Spleen (tissue), 11 donors: ENCODE results near the gene FAAP100. TPM values are rescaled to one million over a fixed set of nuclear protein-coding genes. Genes with fewer than 3 reads are reported as not detected.

Source experiments
- DNase-seq: peaks from one replicate; pipeline ENCODE4 v3.0.0-alpha.2; 2020
- H3K27ac ChIP-seq, 8 donors: fragments of 200-600 bp; sonication (generic) in 7 of 8; 1 replicate in 4 of 8; 2 replicates in 4 of 8; pipeline versions ENCODE4 v1.5.0 to v1.8.0; 2016 to 2021; ENCODE audit warnings: inconsistent platforms in 4 of 8, mild to moderate bottlenecking in 4 of 8, moderate library complexity in 1 of 8
- H3K27me3 ChIP-seq, 7 donors: fragments of 200-600 bp; sonication (generic) in 6 of 7; replicated peaks in 1 of 7; 1 replicate in 4 of 7; 2 replicates in 3 of 7; pipeline versions ENCODE4 v1.5.0 to v1.8.0; 2016 to 2021; ENCODE audit warnings: inconsistent platforms in 3 of 7, mild to moderate bottlenecking in 1 of 7
- H3K36me3 ChIP-seq, 6 donors: fragments of 200-600 bp; sonication (generic) in 5 of 6; 1 replicate in 4 of 6; 2 replicates in 2 of 6; pipeline versions ENCODE4 v1.5.0 to v1.8.0; 2016 to 2021; ENCODE audit warnings: inconsistent platforms in 2 of 6
- H3K4me1 ChIP-seq, 6 donors: fragments of 200-600 bp; sonication (generic) in 5 of 6; 1 replicate in 3 of 6; 2 replicates in 3 of 6; pipeline versions ENCODE4 v1.5.0 to v1.8.0; 2016 to 2021; ENCODE audit warnings: inconsistent platforms in 3 of 6
- H3K4me3 ChIP-seq, 8 donors: fragments of 200-600 bp; sonication (generic) in 7 of 8; 1 replicate in 4 of 8; 2 replicates in 4 of 8; pipeline versions ENCODE4 v1.5.0 to v1.8.0; 2016 to 2021; ENCODE audit warnings: inconsistent platforms in 4 of 8, mild to moderate bottlenecking in 4 of 8, moderate library complexity in 2 of 8
- H3K9me3 ChIP-seq, 8 donors: fragments of 200-600 bp; sonication (generic) in 7 of 8; 1 replicate in 4 of 8; 2 replicates in 4 of 8; pipeline versions ENCODE4 v1.5.0 to v1.8.0; 2016 to 2021; ENCODE audit warnings: inconsistent platforms in 4 of 8
- CTCF ChIP-seq, 11 experiments: fragments of 200-600 bp in 7 of 11; fragments of 450-650 bp in 4 of 11; sonication (generic) in 4 of 11; IDR thresholded peaks in 8 of 11; conservative IDR thresholded peaks in 3 of 11; 1 replicate in 7 of 11; 2 replicates in 4 of 11; pipeline versions ENCODE4 v1.4.0 to v1.8.0; 2016 to 2021; ENCODE audit warnings: antibody characterized with exemption in 11 of 11, inconsistent platforms in 4 of 11, mild to moderate bottlenecking in 1 of 11
- POLR2A ChIP-seq, 3 donors: fragments of 450-650 bp; IDR thresholded peaks; one replicate each; pipeline ENCODE4 v1.5.1; 2017; ENCODE audit warnings: antibody characterized with exemption in 3 of 3, mild to moderate bottlenecking in 1 of 3
- POLR2AphosphoS5 ChIP-seq, 3 donors: sonication (generic); formaldehyde crosslinking; IDR thresholded peaks; one replicate each; pipeline ENCODE4 v1.5.1; 2017; ENCODE audit warnings: antibody characterized with exemption in 3 of 3
- WGBS, 5 donors: extraction: QIAGEN DNeasy Blood & Tissue Kit in 3 of 5; methylation state at CpG; one replicate each; pipeline versions ENCODE4 v1.1.5 to v1.1.7; 2013 to 2018; 5-methylcytosine and 5-hydroxymethylcytosine counted together
- intact Hi-C: fragments of 100-400 bp; cut with DNase I; formaldehyde crosslinking; loops from one replicate; pipeline ENCODE4 v1.15.0; 2023; ENCODE audit warnings: low total_unique reads
- polyA plus RNA-seq, 3 donors: library from polyadenylated mRNA; stranded (reverse); fragments of 200-250 nt; gene quantifications; one replicate each; pipeline ENCODE4 v1.2.1, GENCODE V29; 2013
- total RNA-seq, 7 donors: library from RNA; depleted of rRNA in 3 of 7; stranded (reverse); fragments of >200 nt in 3 of 7; fragmentation: NEBNext Ultra II Directional in 4 of 7; extraction: Animal tissue kit (Norgen Biotek cat#: 25700) in 4 of 7; gene quantifications; one replicate each; pipeline versions ENCODE4 v1.1.0 to v1.2.1, GENCODE V29; 2016 to 2021
- donor health status: healthy with polysubstance abuse.
- donor health status: DM: no; HTN: no; CAD: no; lungs with moderate emphysema.
- donor health status: DM: no; HTN: no; CAD: no.
- donor health status: Bipolar disorder and iron deficiency.
- donor health status: healthy.
- donor health status: DM: no; HTN: no; CAD: no.
- donor health status: DM: yes; HTN: yes; CAD: no.

The FAAP100 gene
- total and polyA plus RNA-seq, 10 donors: 32.2 to 77.2 (median 50.9) TPM

DNA sequence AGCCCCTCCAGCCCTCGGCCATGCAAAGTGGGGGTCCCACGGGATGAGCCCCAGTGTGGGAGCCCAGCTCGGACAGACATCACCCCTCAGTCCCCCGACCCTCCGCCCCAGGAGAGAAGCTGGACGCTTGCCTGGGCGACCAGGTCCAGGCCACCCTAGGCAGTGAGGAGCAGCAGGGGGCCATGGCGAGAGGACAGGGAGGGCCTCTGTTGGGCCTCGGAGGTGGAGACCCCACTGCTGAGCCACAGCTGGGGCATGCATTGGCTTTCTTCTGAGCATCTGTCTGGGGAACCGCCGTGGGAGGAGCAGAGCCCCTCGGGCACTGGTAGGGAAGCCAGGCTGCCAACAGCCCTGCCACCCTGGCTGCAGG lies 52.6 kb downstream of the FAAP100 start:
- H3K9me3 ChIP-seq: no peaks in the 10 kb centered on the region
- 60 to 90% (median 67%) methylated on average over 3 to 12 of the region's 12 CpGs for WGBS, 5 donors
- intact Hi-C loops: no loop called here
- peaks cover 0 to 9% (median 0%) of the 10 kb centered on the region in 7 donors for H3K27me3 ChIP-seq
- H3K4me3 ChIP-seq: no peak overlapping the region
- DNase-seq: no peak
- H3K4me1 ChIP-seq: peaks cover 0 to 5% (median 0%) of the 10 kb centered on the region in 6 donors
- H3K36me3 ChIP-seq: no peaks in the 10 kb centered on the region
- no peak for TF ChIP-seq POLR2AphosphoS5 (IDR thresholded peaks at IDR 0.05)
- no peak for TF ChIP-seq POLR2A (IDR thresholded peaks at IDR 0.05)
- no peak for TF ChIP-seq CTCF (IDR thresholded peaks at IDR 0.05 in 8 of 11, conservative IDR thresholded peaks at IDR 0.05 in 3 of 11)
- peak overlapping the region in 6 of 8 donors; percentile 29 to 65 (median 43) for H3K27ac ChIP-seq

DNA sequence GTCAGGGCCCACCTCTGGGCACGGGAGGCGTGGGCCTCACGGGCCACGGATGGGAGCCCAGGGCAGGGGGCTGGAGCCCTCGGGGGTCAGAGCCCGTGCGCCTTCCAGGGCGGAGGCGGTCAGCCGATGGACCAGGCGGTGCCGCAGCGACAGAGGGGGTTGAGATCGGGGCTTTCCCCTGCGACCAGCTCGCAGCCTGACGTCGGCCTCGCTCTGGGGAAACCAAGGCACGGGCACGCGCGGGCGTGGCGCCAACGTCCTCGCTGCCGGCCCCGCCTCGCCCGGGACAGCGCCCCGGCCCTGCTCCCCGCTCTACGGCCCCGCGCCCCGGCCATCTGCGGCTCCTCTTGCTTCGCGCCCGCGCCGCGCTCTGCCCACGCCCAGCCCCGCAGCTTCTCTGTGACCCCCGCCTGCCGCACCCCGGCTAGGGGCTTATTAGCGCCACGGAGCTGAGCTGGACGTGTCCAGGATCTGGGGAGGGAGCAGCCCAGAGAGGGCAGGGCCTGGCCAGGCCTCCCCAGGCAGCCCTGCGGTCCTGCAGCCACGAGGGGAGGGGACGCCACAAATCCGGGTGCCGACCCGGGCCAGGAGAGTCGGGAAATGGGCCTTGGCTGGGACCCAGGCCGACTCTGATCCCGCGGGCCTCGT lies 53.1 kb downstream of the FAAP100 start:
- DNase-seq: no peak
- no peaks in the 10 kb centered on the region for H3K36me3 ChIP-seq
- peaks cover 0 to 5% (median 0%) of the 10 kb centered on the region in 6 donors for H3K4me1 ChIP-seq
- H3K4me3 ChIP-seq: no peak overlapping the region
- peaks cover 0 to 9% (median 0%) of the 10 kb centered on the region in 7 donors for H3K27me3 ChIP-seq
- TF ChIP-seq POLR2AphosphoS5 (IDR thresholded peaks at IDR 0.05): no peak
- TF ChIP-seq POLR2A (IDR thresholded peaks at IDR 0.05): no peak
- TF ChIP-seq CTCF (IDR thresholded peaks at IDR 0.05 in 8 of 11, conservative IDR thresholded peaks at IDR 0.05 in 3 of 11): no peak
- 72 to 89% (median 75%) methylated on average over 38 to 64 of the region's 64 CpGs for WGBS, 5 donors
- intact Hi-C loops: no loop called here
- no peaks in the 10 kb centered on the region for H3K9me3 ChIP-seq
- peak overlapping the region in 5 of 8 donors; percentile 29 to 65 (median 48) for H3K27ac ChIP-seq

- WGBS, 5 donors: 47 to 63% (median 61%) methylated on average over 8 of the region's 8 CpGs
Observed at GRCh38 chr17:81494626-81495377, 57.4 kb downstream of the FAAP100 start.

More at GRCh38 chr17:81494626-81495377, 57.4 kb downstream of the FAAP100 start:
- H3K27ac ChIP-seq: no peak overlapping the region
- no peak overlapping the region for H3K4me3 ChIP-seq
- peaks cover 0 to 18% (median 4%) of the 10 kb centered on the region in 7 donors for H3K27me3 ChIP-seq
- H3K36me3 ChIP-seq: no peaks in the 10 kb centered on the region
- H3K4me1 ChIP-seq: peaks cover 0 to 15% (median 1%) of the 10 kb centered on the region in 6 donors
- no peak for DNase-seq
- intact Hi-C loops: no loop called here
- no peaks in the 10 kb centered on the region for H3K9me3 ChIP-seq
- TF ChIP-seq CTCF (IDR thresholded peaks at IDR 0.05 in 8 of 11, conservative IDR thresholded peaks at IDR 0.05 in 3 of 11) (no peak), POLR2A (IDR thresholded peaks at IDR 0.05) (no peak), POLR2AphosphoS5 (IDR thresholded peaks at IDR 0.05) (no peak)
